ENCODE data around the gene DTX3.

DNA sequence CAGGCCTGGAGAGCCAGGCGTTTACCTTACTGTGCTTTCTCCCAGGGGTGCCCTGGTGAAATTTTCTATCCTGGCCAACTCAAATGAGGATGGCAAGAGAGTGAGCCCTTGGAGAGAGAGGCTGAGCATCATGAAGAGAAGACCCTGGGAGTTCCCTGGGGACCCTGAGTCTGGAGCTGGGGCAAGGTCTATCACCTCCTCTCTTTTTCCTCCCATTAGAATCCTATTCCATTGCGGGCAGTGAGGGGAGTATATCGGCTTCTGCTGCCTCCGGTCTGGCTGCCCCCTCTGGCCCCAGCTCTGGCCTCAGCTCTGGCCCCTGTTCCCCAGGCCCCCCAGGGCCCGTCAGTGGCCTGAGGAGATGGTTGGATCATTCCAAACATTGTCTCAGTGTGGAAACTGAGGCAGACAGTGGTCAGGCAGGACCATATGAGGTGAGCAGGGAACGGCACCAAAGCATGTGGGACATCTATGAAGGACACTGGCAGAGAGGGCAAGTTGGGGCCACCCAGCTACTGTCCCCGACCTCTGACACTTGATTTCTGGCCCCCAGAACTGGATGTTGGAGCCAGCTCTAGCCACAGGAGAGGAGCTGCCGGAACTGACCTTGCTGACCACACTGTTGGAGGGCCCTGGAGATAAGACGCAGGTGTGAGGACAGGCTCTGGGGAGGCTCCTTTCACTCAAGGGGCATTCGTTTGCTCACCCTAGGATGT is 8.2 kb downstream of the DTX3 start:
- TF ChIP-seq, protein P1, sequence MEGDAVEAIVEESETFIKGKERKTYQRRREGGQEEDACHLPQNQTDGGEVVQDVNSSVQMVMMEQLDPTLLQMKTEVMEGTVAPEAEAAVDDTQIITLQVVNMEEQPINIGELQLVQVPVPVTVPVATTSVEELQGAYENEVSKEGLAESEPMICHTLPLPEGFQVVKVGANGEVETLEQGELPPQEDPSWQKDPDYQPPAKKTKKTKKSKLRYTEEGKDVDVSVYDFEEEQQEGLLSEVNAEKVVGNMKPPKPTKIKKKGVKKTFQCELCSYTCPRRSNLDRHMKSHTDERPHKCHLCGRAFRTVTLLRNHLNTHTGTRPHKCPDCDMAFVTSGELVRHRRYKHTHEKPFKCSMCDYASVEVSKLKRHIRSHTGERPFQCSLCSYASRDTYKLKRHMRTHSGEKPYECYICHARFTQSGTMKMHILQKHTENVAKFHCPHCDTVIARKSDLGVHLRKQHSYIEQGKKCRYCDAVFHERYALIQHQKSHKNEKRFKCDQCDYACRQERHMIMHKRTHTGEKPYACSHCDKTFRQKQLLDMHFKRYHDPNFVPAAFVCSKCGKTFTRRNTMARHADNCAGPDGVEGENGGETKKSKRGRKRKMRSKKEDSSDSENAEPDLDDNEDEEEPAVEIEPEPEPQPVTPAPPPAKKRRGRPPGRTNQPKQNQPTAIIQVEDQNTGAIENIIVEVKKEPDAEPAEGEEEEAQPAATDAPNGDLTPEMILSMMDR (IDR thresholded peaks at IDR 0.05) = no peak
- TF ChIP-seq POLR2A (IDR thresholded peaks at IDR 0.05) (no peak), POLR2AphosphoS5 (IDR thresholded peaks at IDR 0.05) (no peak)
